HG02973 (cell line): ENCODE measurements around the gene SLC4A4.

Experiments used
- ATAC-seq: cut with Tn5 transposase; IDR thresholded peaks from one replicate; pipeline ENCODE4 v1.9.1; 2021; ENCODE audit warnings: moderate library complexity; ENCODE audit not compliant: unreplicated experiment

Gene SLC4A4

DNA sequence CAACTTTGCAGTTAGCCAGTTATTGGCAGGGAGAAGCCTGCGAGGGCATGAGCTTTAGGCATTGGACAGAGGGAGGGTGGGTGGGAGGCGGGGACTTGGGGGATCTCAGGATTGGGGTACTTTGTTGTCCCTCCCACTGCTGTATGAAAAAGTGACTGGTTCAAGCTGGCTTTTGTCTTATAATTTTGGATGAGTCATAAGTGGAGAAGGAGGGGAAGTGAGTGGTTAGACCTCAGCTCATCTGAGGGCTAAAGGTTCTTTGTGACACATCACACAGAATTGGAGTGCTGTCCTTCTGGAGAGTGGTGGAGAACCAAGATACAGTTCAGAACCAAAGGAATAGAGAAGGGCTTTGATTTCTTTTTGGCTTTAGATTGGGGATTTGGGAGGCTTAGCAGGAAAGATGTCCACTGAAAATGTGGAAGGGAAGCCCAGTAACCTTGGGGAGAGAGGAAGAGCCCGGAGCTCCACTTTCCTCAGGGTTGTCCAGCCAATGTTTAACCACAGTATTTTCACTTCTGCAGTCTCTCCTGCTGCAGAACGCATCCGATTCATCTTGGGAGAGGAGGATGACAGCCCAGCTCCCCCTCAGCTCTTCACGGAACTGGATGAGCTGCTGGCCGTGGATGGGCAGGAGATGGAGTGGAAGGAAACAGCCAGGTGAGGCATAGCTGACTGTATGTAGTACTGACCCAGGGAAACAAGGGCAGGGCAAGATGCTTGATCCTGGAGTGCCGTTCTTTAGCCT lies at the start of gene SLC4A4:
Gene SLC4A4 (plus strand): TSS at position 175 of the 748 bp plus-strand sequence.
- peak; percentile 100 for ATAC-seq

DNA sequence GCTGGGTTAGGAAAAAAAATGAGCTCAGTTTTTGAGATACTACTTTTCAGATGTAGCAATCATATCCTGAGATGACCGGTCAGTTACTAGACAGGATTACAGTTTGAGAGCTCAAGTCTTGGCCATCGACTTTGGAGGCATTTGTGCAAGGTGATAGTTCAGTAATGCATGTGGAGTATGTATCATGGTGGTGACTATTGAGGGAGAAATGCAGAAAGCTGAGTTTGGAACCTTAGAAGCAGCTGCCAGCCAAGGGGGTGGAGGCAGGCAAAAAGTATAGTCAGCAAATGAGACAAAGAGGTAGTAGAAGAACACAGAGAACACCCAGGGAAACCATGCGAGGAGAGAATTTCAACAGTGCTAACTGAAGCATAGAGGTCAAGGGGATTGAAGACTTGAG lies 48.7 kb upstream of the SLC4A4 start:
- no peak for ATAC-seq

DNA sequence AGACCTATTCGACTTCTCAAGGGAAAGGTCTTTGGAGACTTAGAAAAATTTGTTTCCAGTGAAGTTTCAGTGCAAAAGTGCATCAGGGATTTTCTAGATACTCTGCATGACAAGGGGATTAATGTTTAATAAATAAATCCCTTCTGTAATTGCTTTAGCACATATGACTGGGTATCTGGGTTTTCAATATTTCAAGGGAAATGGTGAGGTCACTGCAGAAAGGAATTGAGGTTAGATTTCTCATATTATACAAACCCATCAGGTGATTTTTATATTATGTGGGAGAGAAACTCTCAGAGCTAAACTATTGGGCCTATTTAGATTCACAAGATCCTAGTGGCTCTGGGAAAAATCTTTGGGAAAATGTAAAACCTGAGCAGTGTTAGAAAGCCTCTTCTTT lies 48.3 kb upstream of the SLC4A4 start:
- ATAC-seq: no peak

- no peak for ATAC-seq
These were observed 46.6 kb upstream of the SLC4A4 start for GRCh38 chr4:71292228-71292627.

GRCh38 chr4:71293705-71294104 lies 45.1 kb upstream of the SLC4A4 start:
- no peak for ATAC-seq

- ATAC-seq: no peak
These were observed 44.5 kb upstream of the SLC4A4 start for GRCh38 chr4:71294301-71294700.

DNA sequence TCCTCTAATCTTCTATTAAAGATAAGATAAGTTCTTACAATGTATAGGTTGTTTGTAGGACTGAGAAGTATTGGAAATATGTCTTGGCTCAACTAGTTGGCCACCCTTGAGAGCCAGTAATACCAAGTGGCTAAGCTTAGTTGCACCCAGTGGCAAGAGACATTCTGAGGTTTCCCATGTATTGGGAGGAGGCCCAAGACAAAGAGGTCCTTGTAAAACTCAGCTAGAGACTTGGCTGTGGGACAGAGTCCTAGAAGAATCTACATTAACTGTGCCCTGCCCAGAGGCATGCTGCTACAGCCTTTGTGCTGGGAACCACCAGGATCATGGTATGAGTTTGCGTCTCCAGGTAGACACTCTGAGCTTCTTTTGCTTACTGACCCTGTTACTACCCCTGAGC lies 41.9 kb upstream of the SLC4A4 start:
- ATAC-seq: no peak

DNA sequence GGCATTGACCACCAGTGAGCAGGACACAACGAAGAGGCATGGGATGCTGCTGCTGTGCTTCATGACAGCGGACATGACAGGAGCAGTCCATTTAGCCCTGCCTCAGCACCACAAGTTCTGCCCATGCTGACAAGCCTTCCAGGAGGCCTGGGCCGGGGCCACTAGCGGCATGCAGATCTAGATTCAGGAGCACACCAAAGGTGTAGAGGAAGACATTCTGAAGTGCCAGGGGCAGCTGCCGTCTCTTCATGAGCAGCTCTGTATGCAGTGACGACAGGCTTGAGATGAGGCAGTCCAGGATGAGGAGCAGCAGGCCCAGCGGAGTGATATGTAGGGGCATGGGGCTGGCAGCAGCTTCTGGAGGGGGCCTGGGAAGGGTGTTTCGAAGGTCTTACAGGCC lies 38.5 kb upstream of the SLC4A4 start:
- ATAC-seq: no peak

- ATAC-seq: no peak
These were observed 37.9 kb upstream of the SLC4A4 start for GRCh38 chr4:71300964-71301363.

- no peak for ATAC-seq
These were observed 35.5 kb upstream of the SLC4A4 start for GRCh38 chr4:71303287-71303686.

- no peak for ATAC-seq
These were observed 35.0 kb upstream of the SLC4A4 start for GRCh38 chr4:71303850-71304249.

GRCh38 chr4:71304289-71304850 lies 34.5 kb upstream of the SLC4A4 start:
- ATAC-seq: no peak

DNA sequence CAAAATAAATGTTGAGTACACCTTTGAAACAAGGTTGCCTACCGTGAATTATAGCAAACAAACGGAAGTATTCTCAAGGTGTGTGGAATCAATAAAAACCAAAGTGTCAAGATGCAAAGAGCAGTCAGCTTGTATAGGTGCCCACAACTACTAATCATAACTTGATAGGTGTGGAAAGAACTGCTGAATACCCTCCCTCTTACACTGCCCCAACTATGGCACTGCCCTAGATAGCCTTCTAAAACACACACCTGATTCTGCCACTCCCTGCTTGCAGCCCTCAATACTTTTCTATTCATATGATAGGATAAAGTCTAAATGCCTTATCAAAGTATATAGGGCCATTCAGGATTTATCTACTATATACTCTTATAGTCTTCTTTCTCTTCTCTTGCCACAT lies 31.1 kb upstream of the SLC4A4 start:
- ATAC-seq: no peak

DNA sequence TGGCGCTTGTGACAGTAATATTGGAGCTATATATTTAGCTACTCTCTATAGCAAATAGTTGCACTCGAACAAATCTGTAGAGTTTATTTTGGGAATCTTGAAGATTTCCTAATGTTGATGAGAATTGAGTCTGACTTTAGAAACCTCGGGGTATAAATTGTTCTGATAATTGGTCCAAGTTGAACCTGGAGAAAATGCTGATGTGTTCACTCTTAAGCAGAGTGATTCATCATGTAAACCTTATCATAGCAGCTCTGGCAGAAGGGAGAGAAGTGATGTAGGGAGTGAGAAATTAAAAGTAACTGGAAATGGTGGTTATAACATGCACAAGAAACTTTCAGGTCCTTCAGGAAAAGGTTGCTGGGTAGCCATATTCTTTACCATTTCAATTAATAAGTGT lies 16.4 kb upstream of the SLC4A4 start:
- no peak for ATAC-seq

DNA sequence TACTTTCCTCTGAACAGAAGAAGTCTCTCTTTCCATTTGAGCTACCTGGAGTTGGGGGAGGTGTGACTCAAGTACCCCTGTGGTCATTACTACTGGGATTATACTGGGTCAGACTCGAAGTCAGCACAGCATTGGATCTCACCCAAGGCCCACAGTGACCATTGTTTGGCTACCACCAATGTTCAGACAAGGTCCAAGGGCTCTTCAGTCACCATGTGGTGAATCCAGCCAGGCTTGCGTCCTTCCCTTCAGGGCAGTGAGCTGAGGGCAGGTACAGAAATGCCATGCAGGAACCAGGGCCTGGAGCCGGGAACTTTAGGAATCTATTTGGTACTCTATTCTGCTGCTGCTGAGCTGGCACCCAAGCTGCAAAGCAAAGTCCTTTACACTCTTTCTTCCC lies 5.5 kb upstream of the SLC4A4 start:
- no peak for ATAC-seq

DNA sequence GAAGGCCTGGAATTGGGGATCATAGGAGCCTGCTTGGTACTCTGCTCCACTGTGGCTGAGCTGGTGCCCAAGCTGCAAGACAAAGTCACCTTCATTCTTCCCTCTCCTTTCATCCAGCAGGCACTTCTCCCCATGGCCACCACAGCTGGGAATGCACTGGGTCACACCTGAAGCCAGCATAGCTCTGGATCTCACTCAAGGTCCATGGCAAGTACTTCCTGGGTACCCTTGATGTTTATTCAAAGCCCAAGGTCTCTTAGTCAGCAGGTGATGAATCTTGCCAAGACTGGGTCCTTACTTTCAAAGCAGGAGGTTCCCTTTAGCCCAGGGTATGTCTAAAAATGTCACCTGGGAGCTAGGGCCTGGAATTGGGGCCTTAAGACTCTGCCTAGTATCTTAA lies 4.9 kb upstream of the SLC4A4 start:
- ATAC-seq: no peak

DNA sequence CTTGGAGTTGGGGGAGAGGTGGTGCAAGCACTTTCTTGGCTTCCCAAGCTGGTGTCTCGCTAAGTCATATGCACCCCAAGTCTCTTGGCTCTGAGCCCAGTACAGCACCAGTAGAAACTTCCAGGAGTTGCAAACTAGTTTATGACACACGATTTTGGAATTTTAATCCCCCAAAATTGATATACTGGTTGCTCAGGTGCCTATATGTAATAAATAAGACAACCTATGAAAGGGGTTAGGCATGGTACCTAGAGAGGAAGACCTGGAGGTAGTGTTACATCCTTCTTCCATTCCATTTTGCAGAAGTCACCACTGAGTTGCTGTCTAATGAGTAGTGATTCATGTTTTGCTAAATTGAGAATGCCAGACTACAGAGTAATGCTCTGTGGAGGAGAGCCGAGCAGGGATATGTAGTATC lies 4.3 kb upstream of the SLC4A4 start:
- no peak for ATAC-seq

DNA sequence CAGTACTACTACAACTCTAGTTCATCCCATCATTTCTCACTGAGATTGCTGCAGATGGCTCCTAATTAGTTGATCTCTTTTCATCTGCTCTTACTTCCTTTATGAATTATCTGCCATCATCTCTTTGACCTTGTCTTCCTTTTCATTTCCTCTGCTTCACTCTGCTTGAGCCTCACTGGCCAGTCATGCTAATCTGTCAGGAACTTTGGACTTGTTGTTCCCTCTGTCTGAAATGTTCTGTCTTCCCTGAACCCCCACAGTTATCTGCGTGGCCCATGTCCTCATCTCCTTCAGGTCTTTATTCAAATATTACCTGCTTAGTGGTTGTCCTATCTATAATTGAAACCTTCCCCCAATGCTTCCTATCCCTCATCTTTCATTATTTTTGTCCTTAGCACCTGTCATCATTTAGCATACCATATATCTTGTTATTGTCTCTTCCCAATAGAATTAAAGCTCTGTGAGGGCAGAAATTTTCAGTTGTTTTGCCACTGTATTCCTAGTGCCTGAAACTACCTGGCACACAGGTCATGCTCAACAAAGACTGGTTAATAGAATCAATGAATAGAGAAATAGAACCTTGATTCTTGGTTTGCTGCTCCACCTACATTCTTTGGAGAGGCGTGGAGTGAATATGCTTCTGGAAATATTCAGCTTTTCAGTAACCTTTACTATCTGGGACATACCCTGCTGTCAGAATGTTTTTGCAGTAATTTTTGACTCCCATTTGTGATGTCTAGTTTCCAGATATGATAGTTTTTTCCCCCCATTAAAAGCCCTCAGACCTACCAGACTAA lies 5.0 kb downstream of the SLC4A4 start:
- no peak for ATAC-seq

- ATAC-seq: no peak
These were observed 7.9 kb downstream of the SLC4A4 start for GRCh38 chr4:71346710-71347109.

DNA sequence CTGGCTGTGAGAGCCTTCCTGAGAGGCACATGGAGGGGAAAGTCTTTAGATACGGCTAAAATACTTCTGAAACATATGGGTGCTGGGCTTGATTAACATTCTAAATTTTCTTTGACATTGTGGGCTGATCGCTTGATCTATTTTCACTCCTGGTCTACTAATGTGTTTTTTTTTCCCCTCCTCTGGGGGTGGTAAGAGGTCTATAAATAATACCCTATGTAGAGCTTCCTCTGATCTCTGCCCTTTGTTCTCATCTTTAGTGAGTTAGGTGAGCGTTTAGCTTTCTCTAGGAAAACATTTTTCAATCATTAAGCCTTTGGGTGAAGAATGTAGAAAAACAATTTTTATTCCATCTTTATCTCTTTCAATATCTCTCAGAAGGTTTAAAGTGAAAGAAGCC lies 9.8 kb downstream of the SLC4A4 start:
- no peak for ATAC-seq

- no peak for ATAC-seq
These were observed 16.2 kb downstream of the SLC4A4 start for GRCh38 chr4:71355045-71355444.

- no peak for ATAC-seq
These were observed 17.2 kb downstream of the SLC4A4 start for GRCh38 chr4:71355971-71356370.
